Amygdala (tissue), 56 donors: ENCODE measurements around the gene ZNF473.
A peak's percentile ranks its signal among the peaks of the same experiment; 100 is the strongest.

Experiments used
- DNase-seq, 56 donors: peaks; one replicate each; lab custom pipeline; 2025; lab: John Stamatoyannopoulos, UW

The ZNF473 gene

DNA sequence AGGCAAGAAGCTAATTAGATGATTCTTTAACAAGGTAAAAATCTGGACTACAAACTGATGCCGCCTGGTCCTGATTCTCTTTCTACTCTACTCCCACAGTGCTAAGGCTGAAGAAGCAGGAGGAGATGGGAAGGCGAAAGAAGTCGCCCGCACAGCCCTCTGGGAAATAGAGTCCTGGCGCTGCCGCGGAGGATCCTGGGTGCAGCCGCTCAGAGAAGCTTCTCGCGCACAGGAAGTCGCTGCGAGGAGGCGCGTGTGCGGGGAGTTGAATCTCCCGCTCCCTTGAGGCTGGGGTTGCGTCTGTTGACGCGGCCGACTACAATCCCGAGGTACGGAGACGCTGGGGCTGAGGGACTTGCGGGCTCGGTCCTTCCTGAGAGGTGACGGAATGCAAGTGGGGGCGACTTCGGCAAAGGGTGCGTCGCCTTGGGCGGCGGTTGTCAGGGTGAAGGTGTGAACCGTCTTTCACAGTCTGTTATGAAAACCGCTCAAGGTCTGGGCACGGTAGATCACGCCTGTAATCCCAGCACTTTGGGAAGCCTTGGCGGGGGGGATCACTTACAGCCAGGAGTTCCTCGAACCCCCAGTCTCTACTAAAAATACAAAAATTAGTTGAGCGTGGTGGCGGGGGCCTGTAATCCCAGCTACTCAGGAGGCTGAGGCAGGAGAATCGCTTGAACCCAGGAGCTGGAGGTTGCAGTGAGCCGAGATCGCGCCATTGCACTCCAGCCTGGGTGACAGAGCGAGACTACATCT is at the start of gene ZNF473:
Gene ZNF473, plus strand, starts transcription at position 212 of the 756 bp plus-strand sequence. CDS start 5,078 bp downstream, outside the sequence.
- DNase-seq = peak in 55 of 56 donors; percentile 66 to 99 (median 92)

GRCh38 chr19:49976496-49976895 is 49.3 kb upstream of the ZNF473 start:
- DNase-seq = no peak

DNA sequence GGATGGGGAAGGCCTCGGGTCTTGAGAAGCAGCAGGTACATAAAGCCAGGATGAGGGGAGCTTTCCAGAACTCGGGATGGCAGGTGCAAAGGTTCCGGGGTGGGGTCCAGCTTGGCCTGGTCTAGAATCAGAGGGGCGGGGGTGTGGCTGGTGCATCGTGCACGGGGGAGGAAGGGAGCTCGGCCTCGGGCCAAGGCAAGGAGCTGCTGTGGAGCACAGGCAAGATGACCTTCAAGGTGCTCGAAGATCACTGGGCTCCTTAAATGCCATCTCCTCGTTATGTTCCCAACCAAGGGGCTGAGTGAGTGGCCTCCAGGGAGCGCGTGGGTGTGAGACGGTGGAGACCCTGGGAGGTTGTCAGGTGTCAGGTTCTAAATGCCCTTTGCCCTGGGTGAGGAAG is 48.7 kb upstream of the ZNF473 start:
- DNase-seq = no peak

GRCh38 chr19:49977881-49978280 is 47.9 kb upstream of the ZNF473 start:
- DNase-seq = no peak

DNA sequence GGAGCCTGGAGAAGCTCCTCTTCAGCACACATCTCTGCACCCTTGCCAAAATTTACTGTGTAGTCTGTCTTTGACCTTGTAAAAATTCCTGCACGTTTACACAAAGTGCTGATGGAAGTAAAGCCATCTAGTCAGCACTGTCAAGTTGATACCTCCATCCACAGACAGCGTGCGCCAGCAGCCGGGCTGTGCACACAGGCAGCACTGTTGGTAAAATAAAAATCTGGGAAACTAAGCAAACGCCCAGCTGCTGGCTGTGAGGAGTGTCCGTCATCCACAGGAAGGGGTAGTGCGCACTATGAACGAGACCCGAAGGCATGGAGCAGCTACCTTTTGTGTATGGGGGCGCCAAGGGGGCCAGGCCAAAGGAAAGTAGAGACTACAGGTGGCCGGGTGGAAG is 47.5 kb upstream of the ZNF473 start:
- no peak for DNase-seq

DNA sequence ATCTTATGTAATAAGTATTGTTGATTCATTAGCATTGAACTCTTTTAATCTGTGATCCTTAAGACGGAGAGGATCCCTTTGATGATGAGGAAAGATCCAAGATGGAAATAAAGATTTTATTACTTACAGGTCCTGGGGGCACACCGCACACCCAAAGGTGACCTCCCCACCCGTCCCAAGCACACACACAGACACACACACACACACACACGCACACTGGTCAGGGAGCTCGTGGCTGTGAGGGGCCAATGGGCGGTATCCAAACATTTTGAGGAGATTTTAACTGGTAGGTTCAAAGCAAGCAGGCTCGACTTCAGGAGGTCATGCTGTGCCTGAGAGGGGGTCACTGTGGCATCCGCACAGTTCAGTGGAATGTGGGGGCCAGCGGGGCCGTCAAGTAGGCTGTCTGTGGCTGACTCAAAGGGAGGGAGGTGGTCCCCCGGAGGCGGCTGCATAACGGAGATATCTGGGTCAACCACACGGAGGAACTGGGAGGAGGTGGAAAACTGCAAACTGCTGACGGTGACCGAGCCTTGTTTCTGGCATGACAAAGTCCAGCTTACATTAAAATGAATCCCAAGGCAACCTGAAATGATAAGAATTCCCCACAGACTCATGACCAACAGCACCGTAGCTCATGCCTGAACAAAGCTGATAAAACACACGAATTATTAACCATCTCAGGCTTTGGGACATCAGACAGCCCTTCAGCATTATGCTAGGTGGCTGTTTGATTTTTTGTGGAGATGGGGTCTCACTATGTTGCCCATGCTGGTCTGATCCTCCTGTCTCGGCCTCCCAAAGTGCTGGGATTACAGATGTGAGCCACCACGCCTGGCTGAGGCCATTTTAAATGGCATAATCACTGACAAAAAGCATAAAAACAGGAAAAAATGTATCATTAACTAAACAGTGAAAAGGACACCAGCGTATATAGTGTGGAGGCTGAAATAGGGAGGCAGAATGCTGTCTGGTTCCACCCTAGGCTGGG is 43.9 kb upstream of the ZNF473 start:
- DNase-seq = no peak

- DNase-seq = peak in 31 of 56 donors; percentile 1 to 66 (median 22)
Observed at GRCh38 chr19:49983645-49984229, 42.1 kb upstream of the ZNF473 start.

DNA sequence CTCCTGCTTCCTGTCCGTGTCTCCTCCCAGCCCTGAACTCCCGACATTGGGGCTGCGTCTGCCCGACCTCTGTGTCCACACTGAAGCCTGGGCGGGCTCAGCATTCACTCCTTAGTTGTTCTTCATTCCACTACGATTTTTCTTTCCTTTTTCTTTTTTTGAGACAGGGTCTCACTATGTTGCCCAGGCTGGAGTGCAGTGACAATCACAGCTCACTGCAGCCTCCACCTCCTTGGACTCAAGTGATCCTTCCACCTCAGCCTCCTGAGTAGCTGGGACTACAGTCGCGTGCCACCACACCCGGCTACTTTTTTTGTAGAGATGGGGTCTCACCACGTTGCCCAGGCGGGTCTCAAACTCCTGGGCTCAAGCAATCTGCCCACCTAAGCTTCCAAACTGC is 41.3 kb upstream of the ZNF473 start:
- no peak for DNase-seq

DNA sequence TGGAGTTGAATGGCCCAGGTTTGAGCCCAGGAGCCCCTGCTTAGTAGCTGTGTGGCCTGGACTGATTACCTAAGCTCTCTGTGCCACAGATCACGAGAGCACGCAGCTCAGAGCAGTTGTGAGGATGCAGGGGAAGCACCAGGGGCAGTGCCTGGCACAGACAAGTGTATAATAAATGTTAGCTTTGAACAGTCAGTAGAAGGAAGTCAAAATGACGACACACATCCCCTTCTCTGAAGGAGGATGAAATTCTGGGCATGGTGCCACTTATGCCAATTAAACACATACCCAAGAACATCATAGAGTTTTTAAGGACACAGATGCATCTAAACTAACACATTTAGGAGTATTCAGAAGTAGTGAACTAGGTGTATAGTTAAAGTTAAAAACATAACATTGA is 39.9 kb upstream of the ZNF473 start:
- peak in 3 of 56 donors; percentile 13 to 25 (median 21) for DNase-seq

- no peak for DNase-seq
Observed at GRCh38 chr19:49986354-49986753, 39.5 kb upstream of the ZNF473 start.

GRCh38 chr19:49987159-49987698 is 38.6 kb upstream of the ZNF473 start:
- DNase-seq = peak in 45 of 56 donors; percentile 2 to 73 (median 40)

DNA sequence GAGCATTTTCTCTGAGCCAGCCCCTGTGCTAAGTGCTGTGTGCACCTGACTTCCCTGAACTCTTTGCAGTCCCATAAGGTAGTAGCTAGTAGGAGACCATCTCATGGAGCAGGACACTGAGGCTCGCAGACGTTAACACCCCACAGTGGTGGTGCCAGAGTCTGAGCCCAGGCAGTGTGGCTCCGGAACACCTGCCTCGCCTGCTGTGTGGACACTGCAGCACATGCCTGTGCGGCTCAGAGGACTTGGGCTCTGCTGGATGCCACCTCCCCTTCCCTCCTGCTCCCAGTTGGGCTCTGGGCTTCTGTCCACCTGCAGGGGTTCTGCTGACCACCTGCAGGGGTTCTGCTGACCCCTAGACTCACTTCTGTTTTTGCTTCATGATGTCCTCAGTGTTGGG is 37.8 kb upstream of the ZNF473 start:
- DNase-seq = no peak

GRCh38 chr19:49988433-49988832 is 37.4 kb upstream of the ZNF473 start:
- peak in 16 of 56 donors; percentile 6 to 58 (median 17) for DNase-seq

DNA sequence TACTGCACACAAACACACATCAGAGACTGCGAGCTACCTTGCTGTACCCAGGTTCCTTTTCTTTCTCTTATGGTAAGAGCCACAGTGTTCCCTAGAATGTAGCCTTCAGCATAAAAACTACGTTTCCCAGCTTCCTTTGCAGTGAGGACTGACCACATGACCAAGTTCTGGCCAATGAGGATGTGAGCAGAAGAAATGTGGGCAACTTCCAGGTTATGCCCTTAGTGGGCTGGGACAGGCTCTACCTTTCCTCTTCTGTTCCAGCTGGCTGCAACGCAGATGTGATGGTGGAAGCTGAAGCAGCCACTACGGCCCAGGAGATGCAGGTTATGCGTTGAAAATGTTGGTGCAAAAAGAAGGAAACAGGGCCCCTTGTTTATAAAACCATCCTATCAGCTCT is 28.1 kb upstream of the ZNF473 start:
- DNase-seq = peak in 1 of 56 donors; percentile 12

DNA sequence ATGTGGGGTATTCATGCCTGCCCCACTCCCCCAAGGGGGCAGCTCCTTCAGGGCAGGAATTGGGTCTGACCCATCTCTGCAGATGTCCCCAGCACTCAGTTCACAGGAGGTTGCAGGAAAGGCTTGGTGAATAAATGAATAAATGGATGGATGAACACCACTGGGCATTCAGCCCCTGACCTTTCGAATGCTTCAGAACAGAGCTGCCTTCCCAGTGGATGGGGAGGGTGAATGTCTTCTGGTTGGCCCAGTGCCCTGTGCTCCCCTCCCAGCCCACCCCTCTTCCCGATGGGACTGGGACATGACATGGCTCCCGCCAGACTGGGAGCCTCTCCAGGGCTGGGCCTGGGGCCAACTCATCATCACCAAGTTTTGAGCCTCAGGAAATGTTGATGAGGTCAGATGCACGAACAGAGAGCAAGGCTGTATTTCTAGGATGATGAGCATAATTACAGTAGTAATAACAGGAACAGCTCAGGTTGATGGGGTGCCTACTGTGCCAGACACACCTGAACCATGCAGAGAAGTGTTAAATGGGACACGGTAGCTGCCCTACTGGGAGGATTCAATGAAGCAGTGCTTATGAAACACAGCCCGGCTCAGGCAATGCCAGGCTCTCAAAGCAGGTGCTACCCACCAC is 26.3 kb upstream of the ZNF473 start:
- DNase-seq = peak in 11 of 56 donors; percentile 4 to 67 (median 11)

- no peak for DNase-seq
Observed at GRCh38 chr19:50000038-50000840, 25.6 kb upstream of the ZNF473 start.

DNA sequence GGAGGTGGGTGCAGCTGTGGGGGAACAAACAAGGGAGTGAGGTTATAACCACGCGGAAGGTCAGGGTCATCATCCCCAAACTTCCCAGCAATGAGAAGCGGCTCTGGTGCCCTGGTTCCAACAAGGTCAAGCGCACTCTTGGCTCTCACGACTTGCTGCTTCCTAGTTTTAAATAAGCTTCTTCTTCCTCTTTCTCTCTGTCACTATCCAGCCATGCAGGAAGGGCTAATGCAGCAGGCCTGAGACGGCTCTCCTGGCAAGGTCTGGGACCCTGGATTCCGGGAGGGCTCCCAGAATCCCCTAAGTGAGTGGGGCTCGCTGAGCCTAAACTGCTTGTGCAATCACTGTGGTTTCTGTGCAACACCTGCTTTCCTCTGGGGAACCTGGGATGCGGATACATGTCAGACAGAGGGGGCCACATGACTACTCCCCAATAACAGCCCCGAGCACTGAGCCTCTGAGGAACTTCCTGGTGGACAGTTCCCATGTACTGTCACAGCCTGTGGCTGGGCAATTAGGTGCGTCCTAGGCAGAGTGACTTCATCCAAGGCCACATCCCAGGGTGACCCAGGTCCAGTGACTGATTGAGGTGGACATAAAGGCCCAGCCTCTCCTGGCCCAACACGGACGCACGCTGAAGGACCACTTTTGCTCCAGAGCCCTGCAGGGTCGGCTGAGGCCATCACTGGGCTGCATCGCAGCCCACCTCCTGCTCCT is 24.8 kb upstream of the ZNF473 start:
- no peak for DNase-seq

DNA sequence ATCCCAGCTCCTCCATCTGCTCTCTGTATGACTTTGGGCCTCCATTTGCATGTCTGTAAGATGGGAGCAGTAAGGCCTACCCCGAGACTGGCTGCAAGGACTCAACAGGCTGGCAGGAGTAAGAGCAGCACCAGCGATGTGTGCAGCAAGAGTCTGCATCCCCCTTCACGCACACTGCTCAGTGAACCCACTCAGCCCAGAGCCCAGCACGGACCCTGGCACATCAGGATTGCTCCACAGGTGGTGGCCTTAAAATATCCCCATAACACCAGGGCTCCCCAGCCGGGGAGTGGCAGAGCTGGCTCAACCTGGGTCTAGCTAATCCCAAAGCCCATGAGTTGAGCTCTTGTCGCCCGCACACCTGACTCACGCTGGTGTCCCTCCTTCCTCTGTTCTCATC is 24.0 kb upstream of the ZNF473 start:
- DNase-seq = no peak
